ENCODE measurements around the gene RNASEH2A. TPM values are rescaled to one million over a fixed set of nuclear protein-coding genes. Genes with fewer than 3 reads are reported as not detected.

Gene RNASEH2A
- total and polyA plus RNA-seq, 2 of the 4 experiments (the other 2 are of a cell fraction) = 34.9 to 44.6 TPM

DNA sequence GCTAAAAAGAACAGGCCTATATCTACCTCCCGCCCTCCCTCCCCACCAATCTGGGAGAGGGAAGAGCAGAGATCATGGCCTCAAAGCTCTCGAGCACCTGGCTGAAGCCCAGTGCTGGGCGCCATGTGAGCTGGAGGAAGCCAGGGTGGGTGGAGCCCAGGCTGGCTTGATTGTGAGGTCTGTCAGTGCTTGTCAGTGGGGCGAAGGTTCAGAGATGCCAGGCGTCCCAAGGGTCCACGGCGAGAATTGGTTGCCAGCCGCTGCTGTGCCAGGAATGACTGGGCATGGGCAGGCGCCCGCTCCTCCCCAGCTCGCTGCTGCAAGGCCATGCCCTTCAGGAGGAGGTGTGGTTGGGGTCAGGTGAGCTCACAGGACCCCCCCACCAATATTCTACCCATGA is 43.3 kb upstream of the RNASEH2A start:
- WGBS, 2 experiments (ENCODE audit: extremely low coverage in 2 of 2, insufficient read length in 1 of 2) = 100% methylated on average over 1 of the region's 11 CpGs; no CpG with 5 or more reads in 1 of the 2 experiments
- intact Hi-C loops (cut with micrococcal nuclease) = no loop called here
- no TSS peak for BruUV-seq (replicated peaks)

More for the DNA sequence above, 43.3 kb upstream of the RNASEH2A start:
- Histone ChIP-seq H3K9me3 (ENCODE audit: control insufficient read depth, insufficient read depth, low read length) (no peaks in the 10 kb centered on the region), H2AK9ac (replicated peaks; ENCODE audit: low read depth, low read length, poor library complexity) (no peak overlapping the region), H3K27ac (ENCODE audit: insufficient read depth, low read length) (no peak overlapping the region), H2BK5ac (ENCODE audit: low read depth, low read length, poor library complexity, severe bottlenecking) (no peak overlapping the region), H3K4me1 (ENCODE audit: control insufficient read depth, insufficient read depth, low read length) (no peaks in the 10 kb centered on the region), H4K91ac (ENCODE audit: insufficient read depth, low read depth, low read length) (no peak overlapping the region), H2AFZ (replicated peaks; ENCODE audit: low read length, poor library complexity) (no peak overlapping the region), H3K36me3 (ENCODE audit: control insufficient read depth, insufficient read depth, low read length) (peaks cover 9% of the 10 kb centered on the region), H3K27me3 (ENCODE audit: control insufficient read depth, insufficient read depth, low read length) (no peaks in the 10 kb centered on the region), H4K20me1 (ENCODE audit: insufficient read depth, low read length) (peaks cover 5% of the 10 kb centered on the region; the same call in 1 of the 2 replicates), H3K18ac (ENCODE audit: low read depth, low read length) (no peak overlapping the region), H3K9me1 (ENCODE audit: insufficient read depth, low read length) (no peaks in the 10 kb centered on the region), H2BK15ac (ENCODE audit: low read depth, low read length) (no peak overlapping the region), H3K14ac (replicated peaks; ENCODE audit: low read depth, low read length) (no peak overlapping the region), H3K4ac (ENCODE audit: low read depth, low read length) (no peak overlapping the region), H2BK20ac (ENCODE audit: low read depth, low read length) (no peak overlapping the region), H3K9ac (ENCODE audit: low read depth, low read length) (no peak overlapping the region), H3K56ac (ENCODE audit: extremely low read depth, insufficient read depth, low read length) (no peak overlapping the region), H3K79me1 (ENCODE audit: low read depth in 1 of 2, low read length in 2 of 2) (no peaks in the 10 kb centered on the region), H4K5ac (ENCODE audit: low read depth, low read length) (no peak overlapping the region), H4K8ac (ENCODE audit: low read depth in 2 of 2, low read length in 2 of 2) (no peak overlapping the region), H2BK120ac (ENCODE audit: low read depth, low read length) (no peak overlapping the region), H3K4me2 (ENCODE audit: low read depth, low read length) (no peak overlapping the region), H3K4me3 (ENCODE audit: insufficient read depth, low read depth, low read length) (no peak overlapping the region), H3K23ac (ENCODE audit: low read depth, low read length) (no peak overlapping the region), H2AK5ac (ENCODE audit: low read depth, low read length) (no peak overlapping the region)
- DNase-seq (no peak), ATAC-seq (ENCODE audit: low read depth) (no peak)
- POLR2A ChIA-PET (ENCODE audit: unreplicated experiment) = no interaction called here
- CTCF ChIA-PET = no interaction called here
- TF ChIP-seq CEBPB (IDR thresholded peaks at IDR 0.05; ENCODE audit: low read depth, low read length) = no peak
- TF ChIP-seq NFE2L2 (IDR thresholded peaks at IDR 0.05; ENCODE audit: low read depth, low read length) = no peak
- TF ChIP-seq POLR2A (IDR thresholded peaks at IDR 0.05; ENCODE audit: low read depth, low read length) = no peak
- dilution Hi-C loops (cut with HindIII; ENCODE audit: low sequenced_read_pairs, unreplicated experiment) = no loop called here
- in situ Hi-C loops (cut with MboI; ENCODE audit: low sequenced_read_pairs) = no loop called here
